Measurements from ENCODE around the gene UNC5C.

UNC5C gene

DNA sequence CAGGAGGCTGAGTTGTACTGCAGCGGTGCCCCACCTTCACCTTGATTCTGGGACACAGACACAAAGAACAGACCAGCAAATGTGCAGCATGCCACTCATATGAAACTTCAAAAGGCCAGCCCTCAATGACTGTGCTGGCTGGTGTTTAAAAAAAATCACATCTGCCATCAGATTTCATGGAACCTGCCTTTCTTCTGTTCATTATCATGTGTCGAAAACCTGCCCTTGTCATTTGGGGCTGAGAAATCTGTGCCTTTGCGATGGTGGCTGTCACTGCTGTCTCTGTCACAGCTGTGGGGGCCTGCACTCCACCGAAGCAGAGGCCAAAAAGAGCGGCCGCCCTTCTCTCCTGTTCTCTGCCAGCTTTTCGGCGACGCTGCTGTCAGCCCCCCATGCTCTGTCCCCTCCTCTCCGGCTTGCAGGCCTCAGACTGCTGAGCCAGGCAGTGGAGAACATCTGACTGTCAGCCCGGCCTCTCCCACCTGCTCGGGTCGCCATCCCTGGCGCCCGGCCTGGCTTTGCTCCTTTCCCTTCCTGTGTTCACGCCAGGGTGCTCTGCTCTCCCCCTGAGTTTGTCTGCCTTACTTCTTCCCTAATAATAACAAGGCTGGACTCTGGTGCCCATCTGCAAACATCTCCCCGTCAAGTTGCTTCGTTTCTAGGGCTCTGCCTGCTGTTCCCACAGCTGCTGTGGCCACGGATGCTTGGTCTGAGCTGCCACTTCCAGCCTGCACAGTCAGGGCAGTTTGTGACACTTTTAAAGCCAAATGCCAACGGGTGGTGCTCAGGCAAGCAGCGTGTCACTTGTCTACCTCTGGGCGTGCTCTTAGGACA is 355.2 kb downstream of the UNC5C start:
- ATAC-seq (ENCODE audit: low read depth) (no peak), DNase-seq (ENCODE audit: low spot score) (no peak)
- Histone ChIP-seq H3K27ac (ENCODE audit: poor library complexity, severe bottlenecking) (no peak overlapping the region), H3K4me3 (ENCODE audit: severe bottlenecking) (no peak overlapping the region), H3K27me3 (ENCODE audit: insufficient read depth, poor library complexity, severe bottlenecking) (no peaks in the 10 kb centered on the region), H3K4me1 (ENCODE audit: insufficient read depth, poor library complexity, severe bottlenecking) (no peaks in the 10 kb centered on the region), H3K9me3 (ENCODE audit: severe bottlenecking) (no peaks in the 10 kb centered on the region), H3K36me3 (ENCODE audit: low read depth) (no peaks in the 10 kb centered on the region)
- TF ChIP-seq, protein P1, sequence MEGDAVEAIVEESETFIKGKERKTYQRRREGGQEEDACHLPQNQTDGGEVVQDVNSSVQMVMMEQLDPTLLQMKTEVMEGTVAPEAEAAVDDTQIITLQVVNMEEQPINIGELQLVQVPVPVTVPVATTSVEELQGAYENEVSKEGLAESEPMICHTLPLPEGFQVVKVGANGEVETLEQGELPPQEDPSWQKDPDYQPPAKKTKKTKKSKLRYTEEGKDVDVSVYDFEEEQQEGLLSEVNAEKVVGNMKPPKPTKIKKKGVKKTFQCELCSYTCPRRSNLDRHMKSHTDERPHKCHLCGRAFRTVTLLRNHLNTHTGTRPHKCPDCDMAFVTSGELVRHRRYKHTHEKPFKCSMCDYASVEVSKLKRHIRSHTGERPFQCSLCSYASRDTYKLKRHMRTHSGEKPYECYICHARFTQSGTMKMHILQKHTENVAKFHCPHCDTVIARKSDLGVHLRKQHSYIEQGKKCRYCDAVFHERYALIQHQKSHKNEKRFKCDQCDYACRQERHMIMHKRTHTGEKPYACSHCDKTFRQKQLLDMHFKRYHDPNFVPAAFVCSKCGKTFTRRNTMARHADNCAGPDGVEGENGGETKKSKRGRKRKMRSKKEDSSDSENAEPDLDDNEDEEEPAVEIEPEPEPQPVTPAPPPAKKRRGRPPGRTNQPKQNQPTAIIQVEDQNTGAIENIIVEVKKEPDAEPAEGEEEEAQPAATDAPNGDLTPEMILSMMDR (IDR thresholded peaks at IDR 0.05; ENCODE audit: poor library complexity, severe bottlenecking) = no peak

DNA sequence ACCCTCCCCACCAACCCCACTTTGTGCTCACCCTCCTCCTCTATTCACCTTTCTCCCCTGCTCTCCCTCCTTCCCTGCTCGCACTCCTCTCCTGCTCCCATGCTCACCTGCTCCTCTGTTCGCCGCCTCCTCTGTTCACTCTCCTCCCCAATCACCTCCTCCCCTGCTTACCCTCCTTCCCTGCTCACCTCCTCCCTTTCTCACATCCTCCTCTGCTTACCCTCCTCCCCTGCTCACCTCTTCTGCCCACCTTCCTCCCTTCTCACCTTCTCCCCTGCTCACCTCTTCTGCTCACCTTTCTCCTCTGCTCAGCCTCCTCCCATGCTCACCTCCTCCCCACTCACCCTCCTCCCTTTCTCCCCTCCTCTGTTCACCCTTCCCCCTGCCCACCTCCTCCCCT is 357.2 kb downstream of the UNC5C start:
- Histone ChIP-seq H3K4me1 (ENCODE audit: insufficient read depth, poor library complexity, severe bottlenecking) (no peaks in the 10 kb centered on the region), H3K36me3 (ENCODE audit: low read depth) (no peaks in the 10 kb centered on the region), H3K27ac (ENCODE audit: poor library complexity, severe bottlenecking) (no peak overlapping the region), H3K27me3 (ENCODE audit: insufficient read depth, poor library complexity, severe bottlenecking) (no peaks in the 10 kb centered on the region), H3K9me3 (ENCODE audit: severe bottlenecking) (no peaks in the 10 kb centered on the region), H3K4me3 (ENCODE audit: severe bottlenecking) (no peak overlapping the region)
- ATAC-seq (ENCODE audit: low read depth) = no peak
- DNase-seq (ENCODE audit: low spot score) = no peak
- TF ChIP-seq, protein P1 (IDR thresholded peaks at IDR 0.05; ENCODE audit: poor library complexity, severe bottlenecking) = no peak

DNA sequence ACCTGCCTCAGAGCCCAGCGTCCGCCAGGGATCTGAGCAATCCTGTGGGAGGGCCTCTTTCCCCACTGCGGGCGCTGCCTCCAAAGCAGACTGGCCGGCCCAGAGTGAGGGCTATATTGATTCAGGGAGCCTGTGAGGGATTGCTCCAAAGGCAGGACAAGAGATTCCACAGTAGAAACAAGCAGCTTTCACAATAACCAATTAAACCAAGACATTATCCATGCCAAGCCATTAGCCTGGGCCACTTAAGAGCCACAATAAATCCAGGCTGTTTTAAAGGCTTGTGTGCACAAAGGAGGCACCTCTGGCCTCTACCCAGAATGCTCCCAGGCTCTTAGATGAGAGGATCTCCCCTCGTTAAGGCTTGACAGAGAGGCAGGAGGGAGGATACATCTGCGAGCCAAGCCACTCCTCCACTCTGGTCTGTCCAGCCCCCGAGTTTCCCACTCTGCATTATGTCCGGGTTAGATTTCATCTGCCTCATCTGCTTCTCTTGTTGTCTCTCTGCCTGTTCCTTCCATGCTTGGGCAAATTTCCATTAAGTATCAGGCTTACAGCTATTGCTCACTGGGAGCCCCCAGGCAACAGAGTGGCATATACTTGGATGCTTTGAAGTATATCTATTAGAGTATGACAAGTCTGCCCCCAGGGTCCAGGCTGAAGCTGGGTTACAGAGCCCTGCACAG is 357.9 kb downstream of the UNC5C start:
- TF ChIP-seq, protein P1 (IDR thresholded peaks at IDR 0.05; ENCODE audit: poor library complexity, severe bottlenecking) = no peak
- H3K36me3 ChIP-seq (ENCODE audit: low read depth) = no peaks in the 10 kb centered on the region
- ATAC-seq (ENCODE audit: low read depth) (peak; percentile 32; the same call in 1 of the 3 replicates), DNase-seq (ENCODE audit: low spot score) (no peak)
- H3K4me1 ChIP-seq (ENCODE audit: insufficient read depth, poor library complexity, severe bottlenecking) = no peaks in the 10 kb centered on the region
- H3K27ac ChIP-seq (ENCODE audit: poor library complexity, severe bottlenecking) = no peak overlapping the region
- H3K4me3 ChIP-seq (ENCODE audit: severe bottlenecking) = no peak overlapping the region
- no peaks in the 10 kb centered on the region for H3K9me3 ChIP-seq (ENCODE audit: severe bottlenecking)
- H3K27me3 ChIP-seq (ENCODE audit: insufficient read depth, poor library complexity, severe bottlenecking) = no peaks in the 10 kb centered on the region

DNA sequence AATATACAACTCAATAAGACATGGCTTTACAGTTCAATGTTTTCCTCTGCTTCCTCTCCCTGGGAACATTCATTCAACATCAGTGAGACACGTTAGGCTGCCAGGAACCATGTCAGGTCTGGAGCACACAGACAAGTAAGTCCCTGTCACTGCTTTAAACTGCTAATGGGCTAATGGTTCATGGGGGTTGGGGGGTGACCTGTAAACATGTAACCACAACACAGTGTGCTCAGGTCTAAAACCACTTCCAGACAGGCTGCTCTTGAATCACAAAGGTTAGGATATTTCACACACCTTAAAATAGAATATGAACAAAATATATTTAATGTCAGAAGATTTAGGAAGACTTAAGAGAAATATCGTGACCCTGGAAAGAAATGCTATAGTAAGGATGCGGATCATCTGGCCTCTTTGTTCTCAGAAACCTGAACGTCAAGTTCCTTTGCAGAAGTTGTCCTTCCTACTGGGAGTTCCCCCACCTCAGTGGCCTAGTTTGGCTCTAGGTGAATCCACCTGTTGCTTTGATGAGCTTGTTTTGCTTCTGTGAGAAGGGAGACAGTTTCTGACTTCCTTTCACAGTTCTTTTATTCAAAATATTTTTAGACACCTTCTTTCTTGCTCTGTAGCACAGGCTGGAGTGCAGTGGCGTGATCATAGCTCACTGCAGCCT is 359.9 kb downstream of the UNC5C start:
- Histone ChIP-seq H3K4me1 (ENCODE audit: insufficient read depth, poor library complexity, severe bottlenecking) (no peaks in the 10 kb centered on the region), H3K4me3 (ENCODE audit: severe bottlenecking) (no peak overlapping the region), H3K27ac (ENCODE audit: poor library complexity, severe bottlenecking) (no peak overlapping the region), H3K27me3 (ENCODE audit: insufficient read depth, poor library complexity, severe bottlenecking) (no peaks in the 10 kb centered on the region), H3K9me3 (ENCODE audit: severe bottlenecking) (no peaks in the 10 kb centered on the region), H3K36me3 (ENCODE audit: low read depth) (no peaks in the 10 kb centered on the region)
- DNase-seq (ENCODE audit: low spot score) (no peak), ATAC-seq (ENCODE audit: low read depth) (no peak)
- TF ChIP-seq, protein P1 (IDR thresholded peaks at IDR 0.05; ENCODE audit: poor library complexity, severe bottlenecking) = no peak
